H1 (cell line): ENCODE measurements around the gene RDM1. TPM values are rescaled to one million over a fixed set of nuclear protein-coding genes. Genes with fewer than 3 reads are reported as not detected.

Experiments used
- CTCF ChIA-PET: fragments of 300-600 bp; sonication (Branson Sonifier 250); formaldehyde crosslinking; loops from one replicate; lab custom pipeline; 2021; ENCODE audit not compliant: partially characterized antibody; lab: Charles Lee
- POLR2A ChIA-PET: fragments of 300-600 bp; sonication (Branson Sonifier 250); formaldehyde crosslinking; loops from one replicate; lab custom pipeline; 2021; ENCODE audit warnings: inconsistent platforms; ENCODE audit not compliant: partially characterized antibody; lab: Charles Lee
- DNase-seq, 2 experiments: peaks; one replicate each; pipeline versions ENCODE4 v3.0.0 to v3.0.0-alpha.2; 2010 to 2022; ENCODE audit warnings: low spot score in 2 of 2, low read depth in 1 of 2, mixed read lengths in 1 of 2
- FAIRE-seq: peaks from 2 replicates; lab custom pipeline; 2011; peaks lifted over from hg19 to GRCh38; lab: Jason Lieb, UNC
- H2AFZ ChIP-seq: 2 replicates; pipeline ENCODE4 v1.8.1; 2012; ENCODE audit warnings: low read length, inconsistent platforms
- H2AK5ac ChIP-seq: 2 replicates; pipeline ENCODE4 v1.6.1; 2013; ENCODE audit warnings: low read depth, low read length
- H2BK120ac ChIP-seq: replicated peaks from 2 replicates; pipeline ENCODE3; 2013; ENCODE audit warnings: low read depth, low read length, inconsistent platforms
- H2BK12ac ChIP-seq: 2 replicates; pipeline ENCODE4 v1.6.1; 2013; ENCODE audit warnings: low read depth, low read length
- H2BK15ac ChIP-seq: 2 replicates; pipeline ENCODE4 v1.6.1; 2013; ENCODE audit warnings: low read length
- H2BK20ac ChIP-seq: 2 replicates; pipeline ENCODE4 v1.6.1; 2013; ENCODE audit warnings: low read length
- H2BK5ac ChIP-seq: 2 replicates; pipeline ENCODE4 v1.6.1; 2013; ENCODE audit warnings: low read depth, low read length
- H3K14ac ChIP-seq: 2 replicates; pipeline ENCODE4 v1.6.1; 2013; ENCODE audit warnings: inconsistent platforms; ENCODE audit not compliant: insufficient read length
- H3K18ac ChIP-seq: 2 replicates; pipeline ENCODE4 v1.6.1; 2013; ENCODE audit warnings: low read length; ENCODE audit errors: extremely low read depth
- H3K23ac ChIP-seq: 2 replicates; pipeline ENCODE4 v1.6.1; 2013; ENCODE audit warnings: inconsistent platforms; ENCODE audit not compliant: insufficient read length
- H3K23me2 ChIP-seq: 2 replicates; pipeline ENCODE4 v1.6.1; 2013; ENCODE audit warnings: low read depth, low read length
- H3K27ac ChIP-seq: 2 replicates; pipeline ENCODE4 v1.6.1; 2011; ENCODE audit warnings: low read depth, low read length, inconsistent platforms
- H3K27me3 ChIP-seq, 4 experiments: replicated peaks in 1 of 4; 1 replicate in 1 of 4; 2 replicates in 3 of 4; pipeline versions ENCODE4 v1.6.1 to v1.8.1; 2011 to 2013; ENCODE audit warnings: low read length in 3 of 4, mild to moderate bottlenecking in 3 of 4, inconsistent platforms in 2 of 4, mixed read lengths in 2 of 4, moderate library complexity in 1 of 4; ENCODE audit not compliant: control insufficient read depth in 3 of 4, insufficient read depth in 3 of 4; ENCODE audit errors: extremely low read depth in 1 of 4
- H3K36me3 ChIP-seq, 4 experiments: 2 replicates each; pipeline versions ENCODE4 v1.6.1 to v1.8.1; 2011 to 2013; ENCODE audit warnings: mild to moderate bottlenecking in 4 of 4, low read length in 3 of 4, moderate library complexity in 2 of 4, control low read depth in 1 of 4, inconsistent platforms in 1 of 4; ENCODE audit not compliant: insufficient read depth in 4 of 4, control insufficient read depth in 2 of 4
- H3K4ac ChIP-seq: replicated peaks from 2 replicates; pipeline ENCODE3; 2013; ENCODE audit warnings: low read length, low read depth, mixed read lengths, inconsistent platforms; ENCODE audit not compliant: insufficient read length
- H3K4me1 ChIP-seq, 4 experiments: replicated peaks in 1 of 4; 1 replicate in 1 of 4; 2 replicates in 3 of 4; pipeline versions ENCODE4 v1.6.1 to v1.8.1; 2011 to 2013; ENCODE audit warnings: low read length in 3 of 4, inconsistent platforms in 2 of 4, mixed read lengths in 1 of 4; ENCODE audit not compliant: insufficient read depth in 4 of 4, control insufficient read depth in 3 of 4
- H3K4me2 ChIP-seq, 2 experiments: 2 replicates each; pipeline versions ENCODE4 v1.6.1 to v1.8.1; 2011 to 2013; ENCODE audit warnings: low read depth in 2 of 2, low read length in 2 of 2, control low read depth in 1 of 2, inconsistent platforms in 1 of 2, mild to moderate bottlenecking in 1 of 2; ENCODE audit not compliant: insufficient read depth in 1 of 2
- H3K4me3 ChIP-seq, 4 experiments: fragments of 200-600, 300-600 bp in 1 of 4; sonication (generic), shearing (Covaris generic), sonication (Bioruptor Twin) in 1 of 4; 2 replicates each; pipeline versions ENCODE4 v1.5.1 to v1.8.1; 2011 to 2016; ENCODE audit warnings: low read length in 4 of 4, low read depth in 3 of 4, control low read depth in 2 of 4, inconsistent platforms in 2 of 4, mild to moderate bottlenecking in 2 of 4, mixed read lengths in 1 of 4, moderate library complexity in 1 of 4; ENCODE audit not compliant: insufficient read depth in 2 of 4; ENCODE audit errors: extremely low read depth in 1 of 4
- H3K56ac ChIP-seq: replicated peaks from 2 replicates; pipeline ENCODE3; 2013; ENCODE audit warnings: low read depth, mild to moderate bottlenecking, mixed read lengths, low read length, inconsistent platforms; ENCODE audit not compliant: insufficient read length
- H3K79me1 ChIP-seq: 2 replicates; pipeline ENCODE4 v1.6.1; 2013; ENCODE audit warnings: low read depth, low read length, control low read depth
- H3K79me2 ChIP-seq, 2 experiments: 2 replicates each; pipeline versions ENCODE4 v1.6.1 to v1.8.1; 2012 to 2013; ENCODE audit warnings: low read length in 2 of 2, mild to moderate bottlenecking in 2 of 2, inconsistent platforms in 1 of 2; ENCODE audit not compliant: insufficient read depth in 2 of 2, control insufficient read depth in 1 of 2
- H3K9ac ChIP-seq, 4 experiments: replicated peaks in 1 of 4; 1 replicate in 1 of 4; 2 replicates in 3 of 4; pipeline versions ENCODE4 v1.6.1 to v1.8.1; 2011 to 2013; ENCODE audit warnings: low read depth in 3 of 4, low read length in 3 of 4, control low read depth in 2 of 4, mild to moderate bottlenecking in 2 of 4, moderate library complexity in 2 of 4, inconsistent platforms in 1 of 4; ENCODE audit errors: extremely low read depth in 1 of 4
- H3K9me3 ChIP-seq, 2 experiments: 2 replicates each; pipeline versions ENCODE4 v1.6.1 to v1.8.1; 2012 to 2013; ENCODE audit warnings: mild to moderate bottlenecking in 2 of 2, moderate library complexity in 2 of 2, control low read depth in 1 of 2, inconsistent platforms in 1 of 2, low read depth in 1 of 2, low read length in 1 of 2, mixed read lengths in 1 of 2; ENCODE audit not compliant: insufficient read depth in 2 of 2
- H4K20me1 ChIP-seq, 2 experiments: replicated peaks in 1 of 2; 2 replicates each; pipeline versions ENCODE3 to v1.8.1; 2011 to 2013; ENCODE audit warnings: inconsistent platforms in 2 of 2, low read length in 2 of 2, mild to moderate bottlenecking in 1 of 2; ENCODE audit not compliant: insufficient read depth in 2 of 2, control insufficient read depth in 1 of 2
- H4K5ac ChIP-seq: 2 replicates; pipeline ENCODE4 v1.6.1; 2013; ENCODE audit warnings: low read length, low read depth, mixed read lengths, inconsistent platforms; ENCODE audit not compliant: insufficient read length
- H4K8ac ChIP-seq: 2 replicates; pipeline ENCODE4 v1.8.0; 2013; ENCODE audit warnings: mild to moderate bottlenecking, moderate library complexity, low read length, inconsistent platforms; ENCODE audit not compliant: insufficient read depth; ENCODE audit errors: extremely low read depth
- H4K91ac ChIP-seq: replicated peaks from 2 replicates; pipeline ENCODE3; 2013; ENCODE audit warnings: low read length, mixed read lengths, inconsistent platforms; ENCODE audit not compliant: insufficient read length
- CEBPB ChIP-seq: IDR thresholded peaks from 2 replicates; pipeline ENCODE4 v1.6.1; 2012; ENCODE audit warnings: low read depth, low read length
- CREB1 ChIP-seq: IDR thresholded peaks from 2 replicates; pipeline ENCODE4 v1.6.1; 2012; ENCODE audit warnings: inconsistent platforms
- E2F6 ChIP-seq: IDR thresholded peaks from 2 replicates; pipeline ENCODE4 v1.6.1; 2012; ENCODE audit warnings: inconsistent platforms
- JUN ChIP-seq: IDR thresholded peaks from 2 replicates; pipeline ENCODE4 v1.6.1; 2011; ENCODE audit warnings: low read depth, mild to moderate bottlenecking, improper control_type of control experiment, low read length
- KDM5A ChIP-seq: fragments of 200-600 bp; IDR thresholded peaks from 2 replicates; pipeline ENCODE4 v1.7.1; 2012; ENCODE audit warnings: mild to moderate bottlenecking, low read length, inconsistent platforms, mixed read lengths
- RBBP5 ChIP-seq: IDR thresholded peaks from 2 replicates; pipeline ENCODE4 v1.7.1; 2012; ENCODE audit warnings: low read depth, mild to moderate bottlenecking, inconsistent platforms, low read length, moderate library complexity, borderline replicate concordance
- RFX5 ChIP-seq: IDR thresholded peaks from 2 replicates; pipeline ENCODE4 v1.6.1; 2011; ENCODE audit warnings: low read depth, low read length, improper control_type of control experiment, borderline replicate concordance
- RNF2 ChIP-seq: fragments of 200-900, 300-1000 bp; sonication (generic); IDR thresholded peaks from 2 replicates; pipeline ENCODE4 v1.7.1; 2016; ENCODE audit warnings: borderline replicate concordance, low read depth, mild to moderate bottlenecking, antibody characterized with exemption, low read length; ENCODE audit not compliant: poor library complexity, severe bottlenecking; ENCODE audit errors: missing control alignments
- SUZ12 ChIP-seq: fragments of 200-600 bp; sonication (generic); IDR thresholded peaks from 2 replicates; pipeline ENCODE4 v1.6.1; 2012; ENCODE audit warnings: mild to moderate bottlenecking, inconsistent platforms, low read length, moderate library complexity, mixed read lengths
- TEAD4 ChIP-seq: IDR thresholded peaks from 2 replicates; pipeline ENCODE4 v1.6.1; 2012; ENCODE audit warnings: low read depth, low read length, inconsistent platforms, mixed read lengths
- USF2 ChIP-seq: IDR thresholded peaks from 2 replicates; pipeline ENCODE4 v1.6.1; 2011; ENCODE audit warnings: low read length, improper control_type of control experiment
- WGBS, 2 experiments: shearing (Covaris generic) in 1 of 2; methylation state at CpG; one replicate each; pipeline versions ENCODE4 v1.1.6 to v1.1.7; 2013 to 2015; ENCODE audit warnings: low lambda C conversion rate in 2 of 2, mixed read lengths in 2 of 2, inconsistent platforms in 1 of 2, low coverage in 1 of 2, missing lambda C conversion rate in 1 of 2; ENCODE audit not compliant: insufficient replicate concordance in 2 of 2, insufficient coverage in 1 of 2, insufficient read length in 1 of 2; ENCODE audit errors: extremely low coverage in 1 of 2, missing lambda C conversion rate in 1 of 2; 5-methylcytosine and 5-hydroxymethylcytosine counted together
- polyA plus RNA-seq, 7 experiments: library from polyadenylated mRNA; depleted of rRNA in 3 of 7; stranded (reverse) in 5 of 7; unstranded in 2 of 7; fragments of >200 nt in 5 of 7; fragments of 200-250 nt in 2 of 7; gene quantifications; 1 replicate in 5 of 7; 2 replicates in 1 of 7; 4 replicates in 1 of 7; pipeline versions ENCODE4 v1.2.1 to v1.2.3, GENCODE V29; 2011 to 2013; ENCODE audit warnings: missing spikeins in 2 of 7, mixed read lengths in 2 of 7
- total RNA-seq: library from RNA; stranded (reverse); fragmentation: NEBNext Ultra II Directional; extraction: Animal tissue kit (Norgen Biotek cat#: 25700); gene quantifications from 2 replicates; pipeline ENCODE4 v1.2.1, GENCODE V29; 2021

RDM1 gene
- total and polyA plus RNA-seq, 2 of the 8 experiments (the other 6 are each of a cell fraction or from before 2014, with no cell fraction given), result 7.3 to 9.7 TPM

- FAIRE-seq, result no peak
- Histone ChIP-seq H2AFZ (no peak overlapping the region), H3K23ac (no peak overlapping the region), H4K5ac (no peak overlapping the region), H3K56ac (no peak overlapping the region), H4K91ac (no peak overlapping the region), H2BK20ac (no peak overlapping the region), H3K4me3 (no peak overlapping the region), H3K4me2 (no peak overlapping the region), H3K18ac (no peak overlapping the region), H2BK120ac (no peak overlapping the region), H3K9ac (no peak overlapping the region), H3K79me1 (no peaks in the 10 kb centered on the region), H2BK5ac (no peak overlapping the region), H3K9me3 (peaks cover 4 to 6% of the 10 kb centered on the region in 2 experiments; a peak in 2 of 4 replicates), H2AK5ac (no peak overlapping the region), H4K8ac (no peak overlapping the region), H3K4ac (no peak overlapping the region), H2BK12ac (no peak overlapping the region), H3K27ac (no peak overlapping the region), H4K20me1 (no peaks in the 10 kb centered on the region), H3K4me1 (no peaks in the 10 kb centered on the region), H3K27me3 (no peaks in the 10 kb centered on the region), H3K79me2 (no peaks in the 10 kb centered on the region; a peak in 1 of 4 replicates), H2BK15ac (no peak overlapping the region), H3K14ac (no peak overlapping the region), H3K36me3 (no peaks in the 10 kb centered on the region; a peak in 2 of 8 replicates), H3K23me2 (no peaks in the 10 kb centered on the region)
- DNase-seq, result no peak
- 85% methylated on average over 5 of the region's 5 CpGs; no CpG with 5 or more reads in 1 of the 2 experiments for WGBS, 2 experiments
- POLR2A ChIA-PET, result no interaction called here
- CTCF ChIA-PET, result interaction anchor here (1.2 kb wide), 1 partner anchor 10 kb away, joined by 3 read pairs; no protein-coding TSS in a partner anchor
- TF ChIP-seq RNF2, result no peak
- TF ChIP-seq KDM5A, result no peak
- TF ChIP-seq USF2, result no peak
- no peak for TF ChIP-seq CEBPB
- TF ChIP-seq SUZ12, result no peak
- no peak for TF ChIP-seq CREB1
- no peak for TF ChIP-seq E2F6
- no peak for TF ChIP-seq JUN
- no peak for TF ChIP-seq RFX5
- no peak for TF ChIP-seq RBBP5
- no peak for TF ChIP-seq TEAD4
These were observed 24.2 kb downstream of the RDM1 start for GRCh38 chr17:35906191-35906925.
